HEK293T (cell line): ENCODE results near the gene TP63.

Experiments used
- CTCF ChIA-PET: fragments of 350-600 bp; formaldehyde crosslinking; extraction: SDS; loops from one replicate; lab custom pipeline; 2021; ENCODE audit warnings: antibody characterized with exemption, inconsistent platforms; lab: Yijun Ruan, JAX
- POLR2A ChIA-PET: fragments of 350-600 bp; formaldehyde crosslinking; extraction: SDS; loops from one replicate; lab custom pipeline; 2020; ENCODE audit warnings: antibody characterized with exemption, inconsistent platforms; lab: Yijun Ruan, JAX
- DNase-seq: peaks from one replicate; pipeline ENCODE4 v3.0.0; 2012; ENCODE audit warnings: mixed read lengths; ENCODE audit errors: extremely low spot score
- ARNT ChIP-seq: fragments of 450-650 bp; IDR thresholded peaks from 2 replicates; pipeline ENCODE4 v1.6.1; 2017; ENCODE audit warnings: mild to moderate bottlenecking
- BHLHE40 ChIP-seq: fragments of 450-650 bp; IDR thresholded peaks from 2 replicates; pipeline ENCODE4 v1.6.1; 2016; ENCODE audit warnings: mild to moderate bottlenecking, moderate library complexity, borderline replicate concordance
- CTBP1 ChIP-seq: fragments of 450-650 bp; IDR thresholded peaks from 2 replicates; pipeline ENCODE4 v1.6.1; 2016; ENCODE audit warnings: borderline replicate concordance
- ELF4 ChIP-seq: fragments of 450-650 bp; IDR thresholded peaks from 2 replicates; pipeline ENCODE4 v1.6.1; 2017; ENCODE audit warnings: antibody characterized with exemption
- FOXA1 ChIP-seq: fragments of 450-650 bp; IDR thresholded peaks from 2 replicates; pipeline ENCODE4 v1.6.1; 2016; ENCODE audit warnings: mild to moderate bottlenecking
- FOXK2 ChIP-seq: fragments of 450-650 bp; IDR thresholded peaks from 2 replicates; pipeline ENCODE4 v1.6.1; 2016; ENCODE audit warnings: mild to moderate bottlenecking
- FOXM1 ChIP-seq: fragments of 450-650 bp; IDR thresholded peaks from 2 replicates; pipeline ENCODE4 v1.6.1; 2017; ENCODE audit warnings: mild to moderate bottlenecking, borderline replicate concordance
- HDGF ChIP-seq: fragments of 450-650 bp; IDR thresholded peaks from 2 replicates; pipeline ENCODE4 v1.6.1; 2017; ENCODE audit warnings: antibody characterized with exemption, borderline replicate concordance
- L3MBTL2 ChIP-seq: fragments of 450-650 bp; conservative IDR thresholded peaks from 2 replicates; pipeline ENCODE4 v1.6.1; 2016; ENCODE audit warnings: mild to moderate bottlenecking
- LEF1 ChIP-seq: fragments of 450-650 bp; IDR thresholded peaks from 2 replicates; pipeline ENCODE4 v1.6.1; 2017; ENCODE audit warnings: mild to moderate bottlenecking, borderline replicate concordance
- NFRKB ChIP-seq: fragments of 450-650 bp; IDR thresholded peaks from 2 replicates; pipeline ENCODE4 v1.6.1; 2016; ENCODE audit warnings: mild to moderate bottlenecking, moderate library complexity
- SP1 ChIP-seq: fragments of 450-650 bp; IDR thresholded peaks from 2 replicates; pipeline ENCODE4 v1.6.1; 2017
- SUZ12 ChIP-seq: fragments of 450-650 bp; IDR thresholded peaks from 2 replicates; pipeline ENCODE4 v1.6.1; 2016; ENCODE audit warnings: mild to moderate bottlenecking
- TARDBP ChIP-seq: fragments of 450-650 bp; IDR thresholded peaks from 2 replicates; pipeline ENCODE4 v1.6.1; 2016
- ZNF384 ChIP-seq: fragments of 450-650 bp; IDR thresholded peaks from 2 replicates; pipeline ENCODE4 v1.6.1; 2016
- TF ChIP-seq, protein P1 (sequence below): fragments of 450-650 bp; IDR thresholded peaks from 2 replicates; pipeline ENCODE4 v1.6.1; 2016

The TP63 gene

DNA sequence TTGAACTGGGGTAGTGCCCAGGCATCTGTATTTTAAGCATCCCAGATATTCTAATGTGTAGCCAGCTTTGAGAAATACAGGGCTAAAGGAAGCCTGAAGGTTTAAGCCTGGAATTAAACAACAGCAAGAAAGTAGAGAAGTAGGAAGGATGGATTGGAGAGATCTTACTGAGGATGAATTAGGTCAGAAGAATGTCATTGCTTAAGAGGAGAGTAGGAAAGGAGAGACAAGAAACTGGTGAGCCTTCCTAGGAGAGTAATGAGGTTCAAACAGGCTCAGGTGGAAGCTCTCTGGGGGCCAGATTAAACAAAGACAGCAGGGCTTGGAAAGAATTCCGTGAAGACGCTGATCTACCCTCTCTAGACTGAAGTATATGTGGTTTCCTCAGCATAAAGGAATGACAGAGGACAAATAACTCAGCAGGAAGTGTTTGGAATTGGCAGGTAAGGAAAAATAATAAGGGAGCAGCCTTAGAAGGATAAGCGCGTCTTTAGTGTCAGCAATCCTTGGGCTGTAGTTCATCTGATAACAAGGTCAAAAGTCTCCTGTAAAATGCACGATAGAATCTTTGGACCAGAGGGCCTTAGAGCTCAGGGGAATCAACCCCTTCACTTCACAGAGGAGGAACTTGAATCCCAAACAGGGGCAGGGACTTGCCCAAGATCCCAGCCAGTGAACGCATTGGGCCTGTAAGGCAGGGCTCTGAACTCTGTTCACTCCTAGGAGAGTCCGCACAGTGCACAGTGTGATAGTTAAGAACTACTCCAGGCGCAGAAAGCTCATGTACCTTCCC lies 90.9 kb downstream of the TP63 start:
- no peak for DNase-seq
- POLR2A ChIA-PET: no interaction called here
- CTCF ChIA-PET: no interaction called here
- TF ChIP-seq HDGF (no peak), NFRKB (no peak), FOXM1 (no peak), ARNT (no peak), LEF1 (no peak), ELF4 (no peak), TARDBP (no peak), L3MBTL2 (no peak), SP1 (no peak), ZNF384 (no peak), FOXK2 (no peak)
- TF ChIP-seq, protein P1, sequence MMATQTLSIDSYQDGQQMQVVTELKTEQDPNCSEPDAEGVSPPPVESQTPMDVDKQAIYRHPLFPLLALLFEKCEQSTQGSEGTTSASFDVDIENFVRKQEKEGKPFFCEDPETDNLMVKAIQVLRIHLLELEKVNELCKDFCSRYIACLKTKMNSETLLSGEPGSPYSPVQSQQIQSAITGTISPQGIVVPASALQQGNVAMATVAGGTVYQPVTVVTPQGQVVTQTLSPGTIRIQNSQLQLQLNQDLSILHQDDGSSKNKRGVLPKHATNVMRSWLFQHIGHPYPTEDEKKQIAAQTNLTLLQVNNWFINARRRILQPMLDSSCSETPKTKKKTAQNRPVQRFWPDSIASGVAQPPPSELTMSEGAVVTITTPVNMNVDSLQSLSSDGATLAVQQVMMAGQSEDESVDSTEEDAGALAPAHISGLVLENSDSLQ: no peak

DNA sequence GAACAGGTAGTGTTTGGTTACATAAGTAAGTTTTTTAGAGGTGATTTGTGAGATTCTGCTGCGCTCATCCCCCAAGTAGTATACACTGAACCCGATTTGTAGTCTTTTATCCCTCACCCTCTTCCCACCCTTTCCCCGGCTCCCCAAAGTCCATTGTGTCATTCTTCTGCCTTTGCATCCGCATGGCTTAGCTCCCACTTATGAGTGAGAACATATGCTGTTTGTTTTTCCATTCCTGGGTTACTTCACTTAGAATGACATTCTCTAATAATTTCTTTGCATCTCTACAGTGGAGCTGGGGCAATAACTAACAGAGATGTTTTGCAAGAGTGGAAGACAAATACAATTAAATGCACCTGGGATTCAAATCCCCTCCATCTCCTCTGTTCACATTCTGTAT lies 93.2 kb downstream of the TP63 start:
- POLR2A ChIA-PET: no interaction called here
- DNase-seq: no peak
- TF ChIP-seq L3MBTL2 (no peak), NFRKB (no peak), TARDBP (no peak), FOXM1 (no peak), ZNF384 (no peak), BHLHE40 (no peak), HDGF (no peak), ELF4 (no peak), SP1 (no peak), SUZ12 (no peak), ARNT (no peak), CTBP1 (no peak), FOXA1 (no peak), FOXK2 (no peak), LEF1 (no peak)
- TF ChIP-seq, protein P1: no peak
- CTCF ChIA-PET: no interaction called here

DNA sequence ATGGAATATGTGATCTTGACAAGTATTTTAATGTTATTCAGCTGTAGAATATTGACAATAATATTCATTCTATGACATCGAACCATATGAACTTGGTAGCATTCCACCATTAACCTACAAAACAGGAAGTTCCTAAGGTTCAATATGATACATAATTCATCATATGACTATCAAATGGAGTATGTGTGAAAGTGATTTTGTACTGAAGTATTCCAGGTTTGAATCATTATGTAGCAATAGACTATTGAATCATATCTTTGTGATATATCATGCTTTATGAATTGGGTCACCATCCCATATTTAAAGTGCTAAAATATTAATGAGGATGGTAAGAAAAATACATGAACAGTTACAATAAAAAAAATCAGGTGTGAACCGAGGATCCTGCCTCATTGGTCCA lies 95.1 kb downstream of the TP63 start:
- ChIA-PET POLR2A (no interaction called here), CTCF (no interaction called here)
- TF ChIP-seq LEF1 (no peak), ELF4 (no peak), FOXA1 (no peak), NFRKB (no peak), SP1 (no peak), BHLHE40 (no peak), HDGF (no peak), ZNF384 (no peak), CTBP1 (no peak)
- TF ChIP-seq, protein P1: no peak
- DNase-seq: no peak

DNA sequence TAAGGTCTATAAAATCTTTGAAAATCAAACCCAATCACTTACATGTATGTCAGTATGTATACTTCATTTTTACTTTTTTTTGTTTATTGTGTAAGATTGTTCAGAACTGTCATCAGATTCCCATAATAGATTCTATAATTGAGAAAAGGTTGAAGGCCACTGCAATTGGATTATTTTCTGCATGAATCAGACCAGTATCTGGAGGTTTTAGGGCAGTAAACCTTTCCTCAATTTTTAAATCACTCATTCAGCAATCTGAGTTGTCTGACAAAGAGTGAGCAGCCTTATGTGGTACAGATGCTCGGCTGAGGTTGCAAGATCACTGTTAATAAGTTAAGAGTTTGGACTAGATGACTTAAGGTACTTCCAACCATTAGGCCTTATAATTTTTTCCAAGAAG lies 96.0 kb downstream of the TP63 start:
- no peak for TF ChIP-seq HDGF
- no peak for TF ChIP-seq ELF4
- no peak for TF ChIP-seq L3MBTL2
- TF ChIP-seq FOXK2: no peak
- TF ChIP-seq FOXA1: no peak
- TF ChIP-seq SP1: no peak
- TF ChIP-seq BHLHE40: no peak
- TF ChIP-seq SUZ12: no peak
- no peak for TF ChIP-seq FOXM1
- no peak for TF ChIP-seq NFRKB
- no peak for TF ChIP-seq LEF1
- no peak for TF ChIP-seq TARDBP
- no peak for TF ChIP-seq ZNF384
- no peak for TF ChIP-seq ARNT
- TF ChIP-seq, protein P1: no peak
- CTCF ChIA-PET: no interaction called here
- POLR2A ChIA-PET: no interaction called here
- DNase-seq: no peak

DNA sequence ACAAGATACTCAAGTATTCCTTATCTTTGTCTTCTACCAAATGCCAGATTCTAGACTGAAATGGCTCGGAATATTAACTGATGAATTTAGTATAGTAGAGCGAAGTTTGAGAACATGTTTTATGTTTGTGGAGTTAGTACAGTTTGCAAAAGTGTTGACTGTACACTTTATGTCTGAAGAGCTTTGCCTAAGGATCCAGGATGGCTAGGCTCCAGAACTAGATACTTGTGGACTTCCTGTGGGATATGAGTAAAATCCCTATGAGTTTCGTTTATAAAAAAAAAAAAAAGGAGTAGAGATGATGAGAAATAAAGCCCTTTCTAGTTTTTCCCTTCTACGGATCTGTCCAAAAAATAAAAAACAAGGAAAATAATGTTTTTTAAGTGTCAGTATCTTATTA lies 96.7 kb downstream of the TP63 start:
- ChIA-PET CTCF (no interaction called here), POLR2A (no interaction called here)
- DNase-seq: no peak
- TF ChIP-seq SUZ12: no peak
- TF ChIP-seq, protein P1: no peak
- no peak for TF ChIP-seq NFRKB
- no peak for TF ChIP-seq L3MBTL2
- no peak for TF ChIP-seq FOXA1
- no peak for TF ChIP-seq HDGF
- TF ChIP-seq ELF4: no peak
